ENCODE data around the gene WTIP.

DNA sequence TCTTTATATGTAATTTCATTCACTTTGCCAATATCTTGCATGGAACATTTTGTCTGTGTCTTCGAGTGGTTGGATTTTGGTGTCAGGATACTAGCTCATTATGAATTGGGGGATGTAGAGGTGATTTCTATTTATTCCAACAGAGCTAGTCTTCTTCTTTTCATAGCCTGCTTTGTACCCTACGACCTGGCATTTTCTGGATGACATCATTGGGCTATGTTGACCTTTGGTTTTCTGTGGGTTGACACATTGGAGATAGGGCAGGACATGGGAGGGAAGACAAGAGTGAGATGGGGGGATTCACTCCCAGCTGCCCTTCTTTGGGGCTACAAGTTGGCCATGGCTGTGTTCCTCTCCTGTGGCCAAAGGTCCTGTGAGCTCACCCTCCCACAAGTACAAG is 38.0 kb downstream of the WTIP start:
- TF ChIP-seq, protein P1, sequence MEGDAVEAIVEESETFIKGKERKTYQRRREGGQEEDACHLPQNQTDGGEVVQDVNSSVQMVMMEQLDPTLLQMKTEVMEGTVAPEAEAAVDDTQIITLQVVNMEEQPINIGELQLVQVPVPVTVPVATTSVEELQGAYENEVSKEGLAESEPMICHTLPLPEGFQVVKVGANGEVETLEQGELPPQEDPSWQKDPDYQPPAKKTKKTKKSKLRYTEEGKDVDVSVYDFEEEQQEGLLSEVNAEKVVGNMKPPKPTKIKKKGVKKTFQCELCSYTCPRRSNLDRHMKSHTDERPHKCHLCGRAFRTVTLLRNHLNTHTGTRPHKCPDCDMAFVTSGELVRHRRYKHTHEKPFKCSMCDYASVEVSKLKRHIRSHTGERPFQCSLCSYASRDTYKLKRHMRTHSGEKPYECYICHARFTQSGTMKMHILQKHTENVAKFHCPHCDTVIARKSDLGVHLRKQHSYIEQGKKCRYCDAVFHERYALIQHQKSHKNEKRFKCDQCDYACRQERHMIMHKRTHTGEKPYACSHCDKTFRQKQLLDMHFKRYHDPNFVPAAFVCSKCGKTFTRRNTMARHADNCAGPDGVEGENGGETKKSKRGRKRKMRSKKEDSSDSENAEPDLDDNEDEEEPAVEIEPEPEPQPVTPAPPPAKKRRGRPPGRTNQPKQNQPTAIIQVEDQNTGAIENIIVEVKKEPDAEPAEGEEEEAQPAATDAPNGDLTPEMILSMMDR (conservative IDR thresholded peaks at IDR 0.05; ENCODE audit: low read depth, low read length) = no peak
- no peak for TF ChIP-seq EZH2 (IDR thresholded peaks at IDR 0.05; ENCODE audit: borderline replicate concordance, low read depth, low read length, poor library complexity, severe bottlenecking)

Measured in A673 (cell line).